ENCODE measurements around the gene MX1.

MX1 gene

GRCh38 chr21:41466024-41466820, 40.2 kb downstream of the MX1 start:
- no peak for DNase-seq

- DNase-seq = no peak
Measured at GRCh38 chr21:41470054-41470453, 44.0 kb downstream of the MX1 start.

GRCh38 chr21:41472753-41473548, 46.9 kb downstream of the MX1 start:
- no peak for DNase-seq

GRCh38 chr21:41475714-41476420, 49.8 kb downstream of the MX1 start:
- no peak for DNase-seq

DNA sequence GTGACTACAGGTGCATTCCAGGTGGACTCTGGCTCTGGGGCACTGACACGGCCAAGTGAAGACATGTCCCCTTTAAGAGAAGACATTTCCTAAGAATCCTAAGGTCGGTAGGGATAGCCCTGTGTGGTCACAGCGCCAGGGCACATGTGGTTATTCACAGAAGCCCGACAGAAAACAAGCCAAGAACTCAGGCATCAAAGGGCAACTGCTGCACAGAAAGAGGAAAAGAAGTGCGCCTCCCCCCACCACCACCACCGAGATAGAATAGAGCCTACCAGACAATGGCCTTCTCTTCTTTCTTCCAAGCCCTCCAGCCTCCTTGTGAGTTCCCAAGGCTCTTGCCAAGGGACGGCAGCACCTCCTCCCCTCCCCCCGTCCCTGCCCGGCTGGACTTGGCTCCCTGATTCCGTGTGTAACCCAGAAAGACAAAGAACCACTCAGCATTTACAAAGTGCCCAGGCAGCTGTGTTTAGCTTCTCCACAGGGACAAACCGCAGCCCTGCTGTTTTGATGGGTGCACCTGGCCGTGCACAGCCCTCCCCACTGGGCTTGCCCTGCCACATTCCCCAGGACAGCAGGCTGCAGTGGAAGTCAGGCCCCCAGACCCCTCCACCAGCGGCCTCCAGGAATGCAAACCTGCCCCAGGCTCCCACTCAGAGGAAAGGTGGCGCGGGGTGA, 51.7 kb downstream of the MX1 start:
- peak; percentile 33 to 90 (median 75) for DNase-seq

- no peak for DNase-seq
Measured at GRCh38 chr21:41478319-41479177, 52.5 kb downstream of the MX1 start.

DNA sequence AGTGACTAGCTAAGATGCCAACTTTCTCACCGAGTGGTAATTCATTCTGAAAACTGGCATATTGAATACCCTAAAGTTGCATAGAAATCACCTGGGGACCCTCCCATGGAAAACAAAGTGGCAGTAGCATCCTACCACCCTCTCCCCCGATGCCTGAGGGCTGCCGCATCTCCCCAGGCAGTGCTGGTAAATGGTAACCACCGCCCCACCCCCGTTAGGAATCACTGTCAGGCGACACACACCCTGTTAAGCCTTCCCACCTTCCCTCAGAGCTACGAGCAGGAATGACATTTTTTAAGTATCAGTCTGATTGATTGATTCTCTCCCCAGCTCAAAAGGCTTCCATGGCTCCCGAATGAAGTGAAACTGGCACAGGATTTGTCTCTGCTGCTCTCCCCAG, 53.6 kb downstream of the MX1 start:
- no peak for DNase-seq

DNA sequence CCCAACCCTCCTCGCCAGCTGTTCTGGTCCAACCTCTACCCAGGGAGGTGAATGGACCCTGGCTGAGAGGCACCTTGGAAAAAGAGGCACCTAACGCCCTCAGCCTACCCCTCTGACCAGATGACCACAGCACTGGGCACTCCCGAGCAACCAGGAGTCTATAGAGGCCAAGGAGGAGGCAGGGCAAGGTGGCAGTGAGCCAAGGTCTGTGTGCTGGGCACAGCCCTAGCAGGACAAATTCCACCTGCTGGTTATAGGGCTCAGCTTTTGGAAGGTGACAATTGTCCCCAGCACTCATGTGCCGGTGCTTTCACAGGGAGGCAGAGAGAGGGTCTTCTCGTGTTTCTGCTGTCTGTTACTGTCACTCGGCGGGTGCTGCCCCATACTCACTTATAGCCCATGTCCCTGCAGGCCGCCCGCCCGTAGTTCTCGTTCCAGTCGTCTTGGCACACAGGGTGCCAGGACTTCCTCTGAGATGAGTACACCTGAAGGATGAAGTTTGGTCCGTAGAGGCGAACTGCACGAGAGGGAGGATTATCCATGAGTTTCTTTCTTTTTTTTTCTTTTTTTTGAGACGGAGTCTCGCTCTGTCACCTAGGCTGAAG, 54.1 kb downstream of the MX1 start:
- DNase-seq = no peak

DNA sequence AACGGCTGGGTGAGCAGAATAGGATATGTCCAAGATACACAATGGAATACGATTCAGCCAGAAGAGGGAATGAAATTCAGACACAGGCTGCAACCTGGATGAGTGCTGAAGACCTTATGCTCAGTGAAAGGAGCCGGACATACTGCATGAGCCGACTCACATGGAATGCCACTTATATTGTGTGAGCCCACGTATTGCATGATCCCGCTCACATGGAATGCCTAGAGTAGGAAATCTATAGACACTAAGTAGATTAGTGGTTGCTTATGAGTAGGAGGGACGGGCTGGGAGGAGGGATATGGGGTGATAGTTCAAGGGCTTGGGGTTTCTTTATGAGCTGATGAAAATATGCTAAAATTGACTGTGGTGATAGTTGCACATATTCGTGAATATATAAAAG, 55.2 kb downstream of the MX1 start:
- DNase-seq = no peak

DNA sequence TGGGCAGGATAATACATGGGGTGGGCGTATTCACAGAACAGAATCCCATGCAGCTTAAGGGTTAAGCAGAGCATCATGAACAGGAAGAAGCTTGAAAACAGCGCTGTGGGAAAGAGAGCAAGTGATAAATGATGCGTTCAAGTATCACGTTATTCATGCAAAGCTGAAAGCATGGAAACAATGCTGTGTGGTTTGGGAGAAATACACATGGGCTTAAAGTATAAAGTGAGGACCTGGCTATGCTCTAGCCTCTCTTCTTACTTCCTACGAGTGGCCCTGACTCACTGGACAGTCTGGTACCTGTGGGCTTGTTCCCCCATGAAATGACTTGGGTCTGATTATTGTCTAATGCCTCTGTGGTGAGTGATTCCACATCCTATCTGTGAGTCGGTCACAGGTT, 56.3 kb downstream of the MX1 start:
- DNase-seq = peak in 2 of 3 experiments; percentile 20 to 74

DNA sequence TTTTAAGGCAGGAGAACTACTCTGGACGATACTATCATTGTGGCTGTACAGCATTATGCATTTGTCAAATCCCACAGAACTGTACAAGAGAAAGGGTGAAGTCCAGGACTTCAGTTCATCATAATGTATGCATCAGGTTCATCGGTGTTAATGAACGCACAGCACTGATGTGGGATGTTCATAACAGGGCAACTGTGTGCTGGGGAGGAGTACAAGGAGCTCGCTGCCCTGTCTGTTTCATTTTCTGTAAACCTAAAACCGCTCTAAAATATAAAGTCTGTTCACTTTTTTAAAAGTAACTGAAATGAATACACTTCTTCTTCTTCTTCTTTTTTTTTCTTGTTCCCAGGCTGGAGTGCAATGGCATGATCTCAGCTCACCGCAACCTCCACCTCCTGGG, 56.9 kb downstream of the MX1 start:
- DNase-seq = no peak

DNA sequence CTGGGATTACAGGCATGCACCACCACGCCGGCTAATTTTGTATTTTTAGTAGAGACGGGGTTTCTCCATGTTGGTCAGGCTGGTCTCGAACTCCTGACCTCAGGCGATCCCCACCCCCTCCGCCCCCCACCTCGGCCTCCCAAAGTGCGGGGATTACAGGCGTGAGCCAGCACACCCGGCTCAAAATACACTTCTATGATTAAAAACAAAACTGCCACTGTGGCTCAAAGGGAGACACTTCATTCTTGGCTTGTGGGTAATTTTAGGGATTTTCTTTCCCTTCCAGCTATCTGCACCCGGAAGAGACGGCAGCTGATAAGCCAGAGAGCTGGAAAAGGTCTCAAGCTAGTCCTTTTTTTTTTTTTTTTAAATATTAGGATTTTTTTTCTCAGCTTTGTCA, 57.4 kb downstream of the MX1 start:
- DNase-seq = no peak

- no peak for DNase-seq
Measured at GRCh38 chr21:41483973-41484372, 57.9 kb downstream of the MX1 start.

GRCh38 chr21:41487082-41487481, 61.0 kb downstream of the MX1 start:
- peak in 1 of 3 experiments; percentile 48 for DNase-seq

DNA sequence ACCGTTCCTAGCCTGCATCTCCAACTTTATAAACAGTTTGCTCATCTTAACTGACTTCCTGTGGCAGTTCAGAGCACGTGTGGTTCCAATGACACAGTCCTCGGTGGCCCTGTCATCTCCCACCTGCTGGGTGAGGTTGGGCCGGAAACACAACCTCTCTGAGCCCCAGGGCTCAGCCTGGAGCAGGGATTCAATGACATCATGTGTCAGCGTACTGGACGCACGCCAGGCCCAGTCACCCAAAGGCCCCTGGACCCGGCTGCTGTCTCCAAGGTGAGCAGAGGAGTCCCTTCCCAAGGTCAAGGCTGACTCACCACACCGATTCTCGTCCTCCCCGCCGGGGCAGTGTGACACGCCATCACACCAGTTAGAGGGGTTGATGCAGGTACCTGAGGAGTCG, 62.0 kb downstream of the MX1 start:
- no peak for DNase-seq

- DNase-seq = no peak
Measured at GRCh38 chr21:41489329-41489728, 63.3 kb downstream of the MX1 start.

- no peak for DNase-seq
Measured at GRCh38 chr21:41490330-41490729, 64.3 kb downstream of the MX1 start.

GRCh38 chr21:41491412-41491811, 65.4 kb downstream of the MX1 start:
- DNase-seq = no peak

GRCh38 chr21:41494242-41494641, 68.2 kb downstream of the MX1 start:
- no peak for DNase-seq

GRCh38 chr21:41497008-41497407, 71.0 kb downstream of the MX1 start:
- no peak for DNase-seq

- no peak for DNase-seq
Measured at GRCh38 chr21:41497788-41498187, 71.7 kb downstream of the MX1 start.

GRCh38 chr21:41499920-41500319, 73.9 kb downstream of the MX1 start:
- DNase-seq = no peak
